Ecto neural progenitor cell (in vitro differentiated cells): ENCODE results near the gene BDKRB2.

Experiments used
- DNase-seq: peaks from one replicate; pipeline ENCODE4 v3.0.0-alpha.2; 2018; ENCODE audit warnings: low spot score

Gene BDKRB2

GRCh38 chr14:96272777-96273473, 68.3 kb downstream of the BDKRB2 start:
- DNase-seq: no peak

GRCh38 chr14:96273629-96274028, 69.0 kb downstream of the BDKRB2 start:
- no peak for DNase-seq

GRCh38 chr14:96274122-96274521, 69.5 kb downstream of the BDKRB2 start:
- DNase-seq: no peak

DNA sequence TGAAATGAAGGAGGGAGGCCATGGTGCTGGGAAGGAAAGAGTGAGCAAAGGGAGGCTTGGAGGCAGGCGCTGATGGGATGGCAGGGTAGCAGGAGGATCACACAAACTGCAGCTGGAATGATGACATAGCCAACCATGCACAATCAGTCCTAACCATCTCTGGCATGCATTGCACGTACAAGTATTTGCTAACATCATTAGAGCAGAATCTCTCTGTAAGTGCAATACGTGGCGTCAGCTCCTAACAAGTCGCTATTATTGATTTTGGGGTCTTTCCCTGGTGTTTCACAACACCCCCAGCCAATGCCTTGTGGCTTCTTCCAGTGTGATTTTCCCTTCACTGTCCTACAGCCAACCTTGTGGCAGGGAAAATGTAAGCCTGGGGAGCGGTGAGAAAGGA, 69.9 kb downstream of the BDKRB2 start:
- DNase-seq: no peak

- peak; percentile 83 for DNase-seq
These were observed 70.8 kb downstream of the BDKRB2 start for GRCh38 chr14:96275177-96276112.

- DNase-seq: no peak
These were observed 73.3 kb downstream of the BDKRB2 start for GRCh38 chr14:96277890-96278289.

GRCh38 chr14:96279564-96279963, 74.9 kb downstream of the BDKRB2 start:
- no peak for DNase-seq

DNA sequence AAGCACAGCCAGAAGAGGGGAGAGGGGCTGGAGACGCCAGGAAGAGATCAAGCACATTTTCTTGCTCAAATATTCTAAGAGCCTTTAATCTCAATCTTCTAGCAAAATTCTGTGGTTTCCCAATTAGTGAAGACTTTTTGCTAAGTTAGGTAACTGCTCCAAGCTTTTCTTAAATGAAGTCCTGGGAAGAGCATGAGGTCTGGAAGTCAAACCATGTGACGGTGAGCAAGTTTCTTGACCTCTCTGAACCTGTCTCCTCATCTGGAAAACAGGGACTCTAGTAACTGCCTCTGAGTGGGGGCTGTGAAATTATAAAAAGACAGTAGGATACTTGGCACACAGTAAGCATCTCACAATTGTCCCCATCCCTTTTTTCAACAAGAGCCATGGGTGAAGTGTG, 75.5 kb downstream of the BDKRB2 start:
- DNase-seq: no peak

DNA sequence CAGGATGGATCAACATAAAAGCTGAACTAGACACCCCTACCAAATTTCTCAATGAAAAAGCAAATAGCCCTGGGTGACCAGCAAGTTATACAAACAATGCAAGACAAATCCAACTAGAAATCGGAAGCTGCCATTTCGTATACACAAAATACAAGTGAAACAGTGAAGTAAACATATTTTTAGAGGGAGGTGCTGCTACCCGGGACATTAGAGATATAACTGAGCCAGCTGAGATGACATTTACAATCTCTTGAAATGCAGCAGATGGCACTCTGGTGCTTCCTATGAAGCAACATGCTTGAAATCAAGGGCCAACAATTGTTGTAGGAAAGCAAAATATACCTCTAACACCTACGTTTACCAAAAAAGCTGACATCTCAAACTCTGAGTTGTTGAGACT, 76.8 kb downstream of the BDKRB2 start:
- no peak for DNase-seq

- DNase-seq: no peak
These were observed 79.4 kb downstream of the BDKRB2 start for GRCh38 chr14:96284008-96284407.

DNA sequence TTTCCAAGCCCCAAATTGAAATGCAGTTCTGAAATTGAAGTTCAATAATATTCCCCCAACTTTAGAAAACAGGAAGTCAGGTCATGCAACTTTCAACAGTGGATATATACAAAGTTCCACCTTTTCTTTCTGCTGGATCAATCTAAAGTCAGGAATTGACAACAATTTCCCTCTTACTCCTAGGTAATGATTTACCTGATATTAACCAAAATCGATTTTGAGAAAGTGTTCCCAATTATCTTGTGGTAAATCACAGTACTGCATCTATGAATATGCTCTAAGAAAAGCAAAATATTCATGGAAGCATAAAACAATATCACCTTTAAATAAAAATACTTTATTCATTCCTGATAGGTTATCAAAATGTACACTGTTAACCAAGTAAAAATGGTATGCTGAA, 79.8 kb downstream of the BDKRB2 start:
- no peak for DNase-seq

DNA sequence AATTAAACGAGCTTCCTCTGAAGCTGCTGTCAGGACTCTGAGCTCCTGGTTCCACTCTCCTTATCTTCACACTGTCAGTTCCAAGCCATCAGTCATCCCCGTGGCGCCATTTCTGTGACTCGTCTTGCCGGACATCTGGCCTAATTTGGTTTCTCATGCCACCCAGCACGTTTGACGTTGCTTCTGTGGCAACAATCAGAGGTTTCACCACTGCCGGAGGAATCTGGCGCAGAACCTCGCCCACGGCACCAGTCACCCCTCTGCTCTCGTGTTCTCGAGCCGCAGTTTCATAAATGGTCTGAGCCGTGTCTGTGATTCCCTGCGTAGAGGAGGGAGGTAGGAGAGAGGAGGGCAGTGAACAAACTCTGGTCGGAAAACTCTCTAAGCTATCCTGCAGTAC, 81.0 kb downstream of the BDKRB2 start:
- no peak for DNase-seq

DNA sequence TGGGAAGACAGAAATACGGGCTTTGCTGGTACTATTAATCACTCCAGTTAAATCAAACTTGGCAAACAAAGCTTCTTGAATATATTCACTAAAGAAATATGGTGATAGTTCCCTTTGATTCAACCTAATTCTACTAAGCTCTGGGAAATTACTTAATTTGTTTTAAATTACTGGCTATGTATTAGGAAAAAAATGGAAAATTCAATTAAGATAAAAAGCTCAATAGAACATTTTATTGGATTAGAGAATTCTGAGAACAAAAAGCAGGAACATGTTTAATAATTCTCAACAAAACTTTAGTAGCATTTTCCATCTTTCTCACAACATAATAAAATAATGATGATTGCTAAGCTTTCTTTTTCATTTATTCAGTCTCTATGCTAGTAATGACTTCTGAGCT, 81.6 kb downstream of the BDKRB2 start:
- no peak for DNase-seq

- no peak for DNase-seq
These were observed 83.2 kb downstream of the BDKRB2 start for GRCh38 chr14:96287856-96288255.
